Neutrophil (primary cell): ENCODE measurements around the gene RBMS3.

Experiments
- H3K27ac ChIP-seq: fragments of 200-600 bp; sonication (generic); 2 replicates; pipeline ENCODE4 v1.5.1; 2016; ENCODE audit warnings: mild to moderate bottlenecking, moderate library complexity
- H3K27me3 ChIP-seq: fragments of 200-600 bp; sonication (generic); 2 replicates; pipeline ENCODE4 v1.6.0; 2016; ENCODE audit warnings: mild to moderate bottlenecking
- H3K36me3 ChIP-seq: fragments of 200-600 bp; sonication (generic); 2 replicates; pipeline ENCODE4 v1.5.1; 2017
- H3K4me1 ChIP-seq, 2 experiments: fragments of 200-600 bp in 1 of 2; sonication (generic) in 1 of 2; 1 replicate in 1 of 2; 2 replicates in 1 of 2; pipeline versions ENCODE4 v1.5.1 to v1.6.1; 2013 to 2016; ENCODE audit warnings: low read depth in 1 of 2, low read length in 1 of 2, mild to moderate bottlenecking in 1 of 2, moderate library complexity in 1 of 2; ENCODE audit not compliant: control insufficient read depth in 1 of 2, insufficient read depth in 1 of 2
- H3K4me3 ChIP-seq, 2 experiments: fragments of 200-600 bp in 1 of 2; sonication (generic) in 1 of 2; 1 replicate in 1 of 2; 2 replicates in 1 of 2; pipeline ENCODE4 v1.5.1; 2013 to 2016; ENCODE audit warnings: low read depth in 1 of 2, low read length in 1 of 2, mild to moderate bottlenecking in 1 of 2, moderate library complexity in 1 of 2
- H3K9me3 ChIP-seq: fragments of 200-600 bp; sonication (generic); 2 replicates; pipeline ENCODE4 v1.5.1; 2016
- CTCF ChIP-seq: fragments of 200-600 bp; sonication (generic); IDR thresholded peaks from 2 replicates; pipeline ENCODE4 v1.5.1; 2016; ENCODE audit warnings: antibody characterized with exemption

Gene RBMS3

GRCh38 chr3:29679944-29680343, 399.1 kb downstream of the RBMS3 start:
- H3K9me3 ChIP-seq, result no peaks in the 10 kb centered on the region
- H3K27ac ChIP-seq, result no peak overlapping the region
- no peaks in the 10 kb centered on the region for H3K4me1 ChIP-seq
- no peak for TF ChIP-seq CTCF
- H3K27me3 ChIP-seq, result no peaks in the 10 kb centered on the region
- H3K36me3 ChIP-seq, result no peaks in the 10 kb centered on the region
- no peak overlapping the region for H3K4me3 ChIP-seq

- Histone ChIP-seq H3K27ac (no peak overlapping the region), H3K27me3 (no peaks in the 10 kb centered on the region), H3K4me1 (no peaks in the 10 kb centered on the region), H3K4me3 (no peak overlapping the region), H3K9me3 (no peaks in the 10 kb centered on the region), H3K36me3 (no peaks in the 10 kb centered on the region)
- TF ChIP-seq CTCF, result no peak
Observed at GRCh38 chr3:29683018-29683993, 402.4 kb downstream of the RBMS3 start.

- H3K9me3 ChIP-seq, result no peaks in the 10 kb centered on the region
- no peak overlapping the region for H3K27ac ChIP-seq
- no peaks in the 10 kb centered on the region for H3K36me3 ChIP-seq
- no peaks in the 10 kb centered on the region for H3K27me3 ChIP-seq
- no peak overlapping the region for H3K4me3 ChIP-seq
- no peak for TF ChIP-seq CTCF
- no peaks in the 10 kb centered on the region for H3K4me1 ChIP-seq
Observed at GRCh38 chr3:29686889-29687592, 406.2 kb downstream of the RBMS3 start.

DNA sequence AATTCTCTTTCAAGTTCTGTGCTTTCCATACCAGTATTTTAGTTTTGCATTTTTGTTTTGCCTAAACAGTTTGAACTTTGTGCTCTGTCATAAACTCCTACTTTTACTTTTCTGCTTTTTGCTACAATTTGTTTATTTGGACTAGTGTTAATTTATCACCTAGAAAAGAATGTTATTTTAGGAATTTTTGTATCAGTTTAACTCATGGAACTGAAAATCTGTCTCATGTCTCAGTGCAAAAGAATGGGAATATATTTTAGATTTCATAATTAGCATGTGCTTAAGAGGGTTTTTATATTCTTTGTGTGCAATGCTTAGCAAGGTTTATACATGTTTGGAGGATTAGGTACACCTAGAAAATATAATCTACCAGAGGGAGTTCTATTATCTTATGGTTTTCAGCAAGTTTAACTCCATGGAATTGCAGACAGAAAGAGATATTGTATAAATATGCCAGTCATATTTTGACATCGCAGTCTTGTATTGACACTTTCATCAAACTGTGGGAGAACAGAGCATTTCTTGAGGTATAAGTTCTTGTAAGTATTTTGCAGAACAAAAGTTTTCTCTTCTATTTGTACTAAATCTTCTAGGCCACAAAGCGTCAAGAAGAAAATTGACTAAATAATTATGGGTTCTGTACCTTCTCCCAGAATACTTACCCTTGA, 409.9 kb downstream of the RBMS3 start:
- Histone ChIP-seq H3K36me3 (no peaks in the 10 kb centered on the region), H3K4me3 (no peak overlapping the region), H3K27ac (no peak overlapping the region), H3K27me3 (no peaks in the 10 kb centered on the region), H3K9me3 (no peaks in the 10 kb centered on the region), H3K4me1 (peaks cover 0 to 16% of the 10 kb centered on the region in 2 experiments)
- TF ChIP-seq CTCF, result no peak

GRCh38 chr3:29693863-29694262, 413.0 kb downstream of the RBMS3 start:
- Histone ChIP-seq H3K4me3 (no peak overlapping the region), H3K27ac (no peak overlapping the region), H3K4me1 (peaks cover 0 to 20% of the 10 kb centered on the region in 2 experiments), H3K27me3 (no peaks in the 10 kb centered on the region), H3K9me3 (no peaks in the 10 kb centered on the region), H3K36me3 (no peaks in the 10 kb centered on the region)
- TF ChIP-seq CTCF, result no peak
